Measurements from ENCODE around the gene B4GALT6. TPM values are rescaled to one million over a fixed set of nuclear protein-coding genes. Genes with fewer than 3 reads are reported as not detected.

B4GALT6 gene
- total and polyA plus RNA-seq, 2 of the 8 experiments (the other 6 are each of a cell fraction or from before 2014, with no cell fraction given), result 6.3 to 41.5 TPM

- H3K23me2 ChIP-seq (ENCODE audit: low read depth, low read length), result no peaks in the 10 kb centered on the region
- no peak overlapping the region for H2BK15ac ChIP-seq (ENCODE audit: low read length)
- no peak overlapping the region for H3K9ac ChIP-seq (replicated peaks in 1 of 4; ENCODE audit: extremely low read depth in 1 of 4, low read depth in 3 of 4, low read length in 3 of 4)
- no peak overlapping the region for H3K14ac ChIP-seq (ENCODE audit: insufficient read length)
- H2AK5ac ChIP-seq (ENCODE audit: low read depth, low read length), result no peak overlapping the region
- H3K4me1 ChIP-seq (replicated peaks in 1 of 4; ENCODE audit: control insufficient read depth in 3 of 4, insufficient read depth in 4 of 4, low read length in 3 of 4), result no peaks in the 10 kb centered on the region
- H2BK5ac ChIP-seq (ENCODE audit: low read depth, low read length), result no peak overlapping the region
- H3K4me2 ChIP-seq (ENCODE audit: insufficient read depth in 1 of 2, low read depth in 2 of 2, low read length in 2 of 2), result no peak overlapping the region
- no peaks in the 10 kb centered on the region for H3K79me2 ChIP-seq (ENCODE audit: control insufficient read depth in 1 of 2, insufficient read depth in 2 of 2, low read length in 2 of 2)
- no peak overlapping the region for H2BK120ac ChIP-seq (replicated peaks; ENCODE audit: low read depth, low read length)
- H4K20me1 ChIP-seq (replicated peaks in 1 of 2; ENCODE audit: control insufficient read depth in 1 of 2, insufficient read depth in 2 of 2, low read length in 2 of 2), result no peaks in the 10 kb centered on the region
- H3K56ac ChIP-seq (replicated peaks; ENCODE audit: insufficient read length, low read depth, low read length), result no peak overlapping the region
- no peaks in the 10 kb centered on the region for H3K79me1 ChIP-seq (ENCODE audit: low read depth, low read length)
- FAIRE-seq (no peak), DNase-seq (ENCODE audit: low read depth in 1 of 2, low spot score in 2 of 2) (no peak)
- H3K4ac ChIP-seq (replicated peaks; ENCODE audit: insufficient read length, low read depth, low read length), result no peak overlapping the region
- no peak overlapping the region for H3K4me3 ChIP-seq (ENCODE audit: extremely low read depth in 1 of 4, insufficient read depth in 2 of 4, low read depth in 3 of 4, low read length in 4 of 4)
- H4K5ac ChIP-seq (ENCODE audit: insufficient read length, low read depth, low read length), result no peak overlapping the region
- no peak overlapping the region for H3K18ac ChIP-seq (ENCODE audit: extremely low read depth, low read length)
- H3K23ac ChIP-seq (ENCODE audit: insufficient read length), result no peak overlapping the region
- no peak overlapping the region for H4K91ac ChIP-seq (replicated peaks; ENCODE audit: insufficient read length, low read length)
- no peak overlapping the region for H3K27ac ChIP-seq (ENCODE audit: low read depth, low read length)
- H3K9me3 ChIP-seq (ENCODE audit: insufficient read depth in 2 of 2, low read depth in 1 of 2, low read length in 1 of 2), result no peaks in the 10 kb centered on the region
- no peak overlapping the region for H2BK12ac ChIP-seq (ENCODE audit: low read depth, low read length)
- ChIA-PET CTCF (ENCODE audit: partially characterized antibody) (interaction anchor here (0.6 to 7.7 kb wide), 27 partner anchors 9 to 348 kb away, joined by 3 to 88 read pairs (median 4); no protein-coding TSS in a partner anchor), POLR2A (ENCODE audit: partially characterized antibody) (no interaction called here)
- no peaks in the 10 kb centered on the region for H3K27me3 ChIP-seq (replicated peaks in 1 of 4; ENCODE audit: control insufficient read depth in 3 of 4, extremely low read depth in 1 of 4, insufficient read depth in 3 of 4, low read length in 3 of 4)
- peak overlapping the region; percentile 44; the same call in 1 of the 2 replicates for H2AFZ ChIP-seq (ENCODE audit: low read length)
- 95% methylated on average over 25 of the region's 43 CpGs; no CpG with 5 or more reads in 1 of the 2 experiments for WGBS, 2 experiments (ENCODE audit: extremely low coverage in 1 of 2, insufficient coverage in 1 of 2, insufficient read length in 1 of 2, insufficient replicate concordance in 2 of 2, low coverage in 1 of 2, low lambda C conversion rate in 2 of 2, missing lambda C conversion rate in 1 of 2)
- peak overlapping the region; percentile 17; the same call in 1 of the 2 replicates for H4K8ac ChIP-seq (ENCODE audit: extremely low read depth, insufficient read depth, low read length)
- H2BK20ac ChIP-seq (ENCODE audit: low read length), result no peak overlapping the region
- no peaks in the 10 kb centered on the region for H3K36me3 ChIP-seq (ENCODE audit: control insufficient read depth in 2 of 4, insufficient read depth in 4 of 4, low read length in 3 of 4)
- TF ChIP-seq JUN (IDR thresholded peaks at IDR 0.05; ENCODE audit: low read depth, low read length), result no peak
- TF ChIP-seq CREB1 (IDR thresholded peaks at IDR 0.05), result no peak
- no peak for TF ChIP-seq POLR2A (IDR thresholded peaks at IDR 0.05; ENCODE audit: control extremely low read depth in 1 of 2, low read depth in 2 of 2, low read length in 2 of 2)
- TF ChIP-seq SRF (IDR thresholded peaks at IDR 0.05; ENCODE audit: low read depth, low read length), result no peak
- no peak for TF ChIP-seq FOSL1 (IDR thresholded peaks at IDR 0.05; ENCODE audit: insufficient read depth, low read depth, low read length)
- TF ChIP-seq SUZ12 (IDR thresholded peaks at IDR 0.05; ENCODE audit: low read length), result no peak
- TF ChIP-seq GABPA (IDR thresholded peaks at IDR 0.05; ENCODE audit: borderline replicate concordance, insufficient read depth, low read length), result no peak
- TF ChIP-seq USF2 (IDR thresholded peaks at IDR 0.05; ENCODE audit: low read length), result no peak
- TF ChIP-seq CBX5 (IDR thresholded peaks at IDR 0.05; ENCODE audit: low read depth, low read length), result no peak
- TF ChIP-seq EP300 (IDR thresholded peaks at IDR 0.05; ENCODE audit: borderline replicate concordance in 1 of 2, low read depth in 2 of 2, low read length in 2 of 2), result no peak
- no peak for TF ChIP-seq E2F6 (IDR thresholded peaks at IDR 0.05)
Measured at GRCh38 chr18:31723990-31724711, 39.8 kb upstream of the B4GALT6 start.

All from H1 (cell line).